Measurements from ENCODE around the gene TEPSIN.

The TEPSIN gene

DNA sequence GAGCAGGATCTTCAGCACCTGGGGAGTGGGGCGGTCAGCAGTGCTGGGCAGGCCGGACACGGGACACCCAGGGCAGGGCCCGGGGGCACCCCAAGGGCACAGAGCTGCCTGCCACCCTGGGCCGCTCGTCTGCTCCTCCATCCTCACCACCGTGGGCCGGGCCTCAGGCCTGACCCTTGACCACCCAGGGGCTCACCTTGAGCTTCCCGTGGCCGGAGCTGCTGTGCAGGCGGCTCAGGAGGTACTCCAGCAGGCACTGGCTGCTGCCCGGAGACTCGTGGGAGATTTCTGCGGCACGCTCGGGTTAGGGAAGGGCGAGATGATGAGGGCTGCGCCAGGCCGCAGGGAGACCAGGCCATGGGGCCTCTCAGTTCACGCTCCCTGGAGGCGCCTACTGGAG lies 2.1 kb downstream of the TEPSIN start:
- Histone ChIP-seq H3K27ac (ENCODE audit: insufficient read depth, low read length, poor library complexity, severe bottlenecking) (no peak overlapping the region), H3K36me3 (ENCODE audit: control insufficient read depth, insufficient read depth, low read length) (peaks cover 23% of the 10 kb centered on the region), H3K9me3 (ENCODE audit: control insufficient read depth, low read length) (no peaks in the 10 kb centered on the region), H3K27me3 (replicated peaks; ENCODE audit: control insufficient read depth, insufficient read depth, low read length, poor library complexity, severe bottlenecking) (no peaks in the 10 kb centered on the region), H3K4me1 (ENCODE audit: control insufficient read depth, insufficient read depth, low read length, poor library complexity, severe bottlenecking) (peaks cover 34% of the 10 kb centered on the region), H3K4me3 (ENCODE audit: insufficient read depth, low read depth, low read length, poor library complexity, severe bottlenecking) (no peak overlapping the region)
- no peak for DNase-seq

DNA sequence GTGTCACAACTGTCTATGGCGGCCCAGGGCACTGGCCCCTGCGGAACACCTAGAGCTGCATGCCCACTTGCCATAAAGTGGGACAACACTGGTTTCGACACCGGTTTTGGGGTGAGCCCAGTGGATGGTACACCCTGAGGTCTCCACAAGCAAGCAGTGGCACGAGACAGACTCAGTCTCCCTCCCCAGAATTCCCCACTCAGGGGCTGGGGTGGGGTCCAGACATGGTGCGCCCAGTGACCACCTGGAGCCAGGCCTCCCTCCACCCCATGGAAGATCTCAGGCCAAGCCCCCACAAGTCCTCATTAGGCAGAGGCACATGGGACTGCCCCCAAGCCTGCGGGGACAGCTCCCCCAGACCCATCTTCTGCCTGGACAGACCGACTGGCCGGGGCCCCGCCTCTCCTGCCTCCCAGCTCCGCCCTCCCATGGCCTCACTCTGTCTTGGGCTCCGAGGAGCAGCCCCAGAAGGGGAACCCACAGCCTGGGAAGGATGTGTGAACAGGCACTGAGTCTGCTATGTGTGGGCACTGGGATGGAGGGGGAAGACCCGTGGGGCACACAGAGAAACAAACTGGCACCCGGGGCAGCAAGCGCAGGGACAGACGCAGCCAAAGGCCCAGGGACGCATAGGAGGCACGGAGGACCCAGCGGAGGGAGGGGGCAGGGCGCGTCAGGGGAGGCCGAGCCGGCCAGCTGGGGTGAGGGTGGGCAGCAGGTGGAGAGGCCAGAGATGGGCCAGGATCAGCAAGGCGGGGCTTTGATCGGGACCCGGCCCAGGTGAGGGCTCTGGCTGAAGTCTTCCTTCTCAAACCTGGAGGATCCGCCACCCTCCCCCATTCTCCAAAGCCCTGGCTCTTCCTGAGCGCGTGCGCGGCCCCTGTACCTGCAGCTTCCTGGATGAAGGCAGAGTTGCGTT lies 2.8 kb downstream of the TEPSIN start:
- Histone ChIP-seq H3K4me1 (ENCODE audit: control insufficient read depth, insufficient read depth, low read length, poor library complexity, severe bottlenecking) (peaks cover 32% of the 10 kb centered on the region), H3K4me3 (ENCODE audit: insufficient read depth, low read depth, low read length, poor library complexity, severe bottlenecking) (no peak overlapping the region), H3K27me3 (replicated peaks; ENCODE audit: control insufficient read depth, insufficient read depth, low read length, poor library complexity, severe bottlenecking) (no peaks in the 10 kb centered on the region), H3K9me3 (ENCODE audit: control insufficient read depth, low read length) (no peaks in the 10 kb centered on the region), H3K36me3 (ENCODE audit: control insufficient read depth, insufficient read depth, low read length) (peaks cover 29% of the 10 kb centered on the region), H3K27ac (ENCODE audit: insufficient read depth, low read length, poor library complexity, severe bottlenecking) (no peak overlapping the region)
- no peak for DNase-seq

DNA sequence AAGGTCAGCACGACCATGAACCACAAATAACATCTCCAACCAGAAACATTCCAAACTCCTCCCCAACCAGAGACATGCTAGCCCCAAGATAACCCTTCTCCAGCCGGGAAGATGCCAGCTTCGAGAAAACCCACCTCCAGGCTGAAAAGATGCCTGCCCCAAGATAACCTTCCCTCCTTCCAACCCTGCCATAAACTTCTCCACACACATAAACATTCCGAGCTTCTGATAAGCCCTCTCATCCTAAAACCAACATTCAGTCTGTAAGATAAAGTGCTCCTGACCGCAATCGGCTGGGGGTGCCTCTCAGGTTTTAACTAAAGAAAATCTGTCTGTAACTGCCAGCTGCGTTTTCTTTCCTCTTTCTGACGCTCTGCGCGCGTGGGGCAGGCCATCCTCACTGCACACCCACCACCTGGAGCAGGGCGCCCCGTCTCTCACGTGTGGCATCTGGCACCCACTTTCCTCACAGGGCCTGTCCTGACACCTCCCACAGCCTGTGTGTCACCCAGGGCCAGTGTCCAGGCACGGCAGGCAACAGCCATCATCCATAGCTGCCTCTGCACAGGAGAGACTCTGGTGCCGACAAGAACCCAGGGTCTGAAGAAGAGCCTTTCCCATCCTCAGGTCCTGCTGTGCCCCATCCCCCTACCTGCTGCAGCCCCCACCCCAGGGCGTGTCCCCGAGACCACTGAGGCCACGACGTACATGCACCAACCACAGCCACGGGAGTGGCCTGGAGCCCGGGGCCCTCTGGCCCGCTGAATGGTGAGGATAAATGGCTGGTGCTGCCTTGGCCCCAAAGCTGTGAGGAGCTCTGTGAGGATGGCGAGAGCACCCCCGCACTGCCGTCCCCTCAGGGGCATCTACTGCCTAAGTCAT lies 3.7 kb downstream of the TEPSIN start:
- Histone ChIP-seq H3K4me1 (ENCODE audit: control insufficient read depth, insufficient read depth, low read length, poor library complexity, severe bottlenecking) (peaks cover 30% of the 10 kb centered on the region), H3K27me3 (replicated peaks; ENCODE audit: control insufficient read depth, insufficient read depth, low read length, poor library complexity, severe bottlenecking) (no peaks in the 10 kb centered on the region), H3K4me3 (ENCODE audit: insufficient read depth, low read depth, low read length, poor library complexity, severe bottlenecking) (no peak overlapping the region), H3K27ac (ENCODE audit: insufficient read depth, low read length, poor library complexity, severe bottlenecking) (no peak overlapping the region), H3K9me3 (ENCODE audit: control insufficient read depth, low read length) (no peaks in the 10 kb centered on the region), H3K36me3 (ENCODE audit: control insufficient read depth, insufficient read depth, low read length) (peaks cover 38% of the 10 kb centered on the region)
- DNase-seq, result no peak

DNA sequence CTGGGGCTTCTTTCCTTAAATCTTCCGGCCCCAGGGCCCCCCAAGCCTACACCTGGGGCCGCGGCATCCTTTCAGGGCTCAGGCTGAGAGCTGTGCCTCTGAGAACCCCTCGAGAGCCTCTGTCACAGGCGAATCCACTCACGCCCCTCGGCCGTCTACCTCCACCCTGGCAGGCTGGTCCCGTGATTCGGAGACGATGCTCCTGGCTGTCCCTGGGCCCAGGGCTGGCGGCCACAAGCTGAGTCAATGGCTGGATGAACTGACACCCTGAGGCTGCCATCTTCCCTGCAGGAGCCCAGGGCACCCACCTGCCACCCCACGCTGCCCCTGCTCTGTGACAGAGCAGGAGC lies 4.4 kb downstream of the TEPSIN start:
- Histone ChIP-seq H3K36me3 (ENCODE audit: control insufficient read depth, insufficient read depth, low read length) (peaks cover 45% of the 10 kb centered on the region), H3K27ac (ENCODE audit: insufficient read depth, low read length, poor library complexity, severe bottlenecking) (no peak overlapping the region), H3K4me1 (ENCODE audit: control insufficient read depth, insufficient read depth, low read length, poor library complexity, severe bottlenecking) (peaks cover 24% of the 10 kb centered on the region), H3K4me3 (ENCODE audit: insufficient read depth, low read depth, low read length, poor library complexity, severe bottlenecking) (no peak overlapping the region), H3K9me3 (ENCODE audit: control insufficient read depth, low read length) (no peaks in the 10 kb centered on the region), H3K27me3 (replicated peaks; ENCODE audit: control insufficient read depth, insufficient read depth, low read length, poor library complexity, severe bottlenecking) (no peaks in the 10 kb centered on the region)
- DNase-seq, result no peak

GRCh38 chr17:81233811-81234505 lies 4.9 kb downstream of the TEPSIN start:
- Histone ChIP-seq H3K27me3 (replicated peaks; ENCODE audit: control insufficient read depth, insufficient read depth, low read length, poor library complexity, severe bottlenecking) (no peaks in the 10 kb centered on the region), H3K27ac (ENCODE audit: insufficient read depth, low read length, poor library complexity, severe bottlenecking) (no peak overlapping the region), H3K4me3 (ENCODE audit: insufficient read depth, low read depth, low read length, poor library complexity, severe bottlenecking) (no peak overlapping the region), H3K36me3 (ENCODE audit: control insufficient read depth, insufficient read depth, low read length) (peaks cover 48% of the 10 kb centered on the region), H3K4me1 (ENCODE audit: control insufficient read depth, insufficient read depth, low read length, poor library complexity, severe bottlenecking) (peaks cover 24% of the 10 kb centered on the region), H3K9me3 (ENCODE audit: control insufficient read depth, low read length) (no peaks in the 10 kb centered on the region)
- DNase-seq, result no peak

GRCh38 chr17:81233316-81233715 lies 5.5 kb downstream of the TEPSIN start:
- Histone ChIP-seq H3K36me3 (ENCODE audit: control insufficient read depth, insufficient read depth, low read length) (peaks cover 51% of the 10 kb centered on the region), H3K4me3 (ENCODE audit: insufficient read depth, low read depth, low read length, poor library complexity, severe bottlenecking) (no peak overlapping the region), H3K27me3 (replicated peaks; ENCODE audit: control insufficient read depth, insufficient read depth, low read length, poor library complexity, severe bottlenecking) (no peaks in the 10 kb centered on the region), H3K4me1 (ENCODE audit: control insufficient read depth, insufficient read depth, low read length, poor library complexity, severe bottlenecking) (peaks cover 22% of the 10 kb centered on the region), H3K9me3 (ENCODE audit: control insufficient read depth, low read length) (no peaks in the 10 kb centered on the region), H3K27ac (ENCODE audit: insufficient read depth, low read length, poor library complexity, severe bottlenecking) (no peak overlapping the region)
- no peak for DNase-seq

GRCh38 chr17:81232616-81233241 lies 6.1 kb downstream of the TEPSIN start:
- Histone ChIP-seq H3K36me3 (ENCODE audit: control insufficient read depth, insufficient read depth, low read length) (peaks cover 53% of the 10 kb centered on the region), H3K4me1 (ENCODE audit: control insufficient read depth, insufficient read depth, low read length, poor library complexity, severe bottlenecking) (peaks cover 16% of the 10 kb centered on the region), H3K4me3 (ENCODE audit: insufficient read depth, low read depth, low read length, poor library complexity, severe bottlenecking) (no peak overlapping the region), H3K27me3 (replicated peaks; ENCODE audit: control insufficient read depth, insufficient read depth, low read length, poor library complexity, severe bottlenecking) (no peaks in the 10 kb centered on the region), H3K27ac (ENCODE audit: insufficient read depth, low read length, poor library complexity, severe bottlenecking) (no peak overlapping the region), H3K9me3 (ENCODE audit: control insufficient read depth, low read length) (no peaks in the 10 kb centered on the region)
- DNase-seq, result no peak

- Histone ChIP-seq H3K9me3 (ENCODE audit: control insufficient read depth, low read length) (no peaks in the 10 kb centered on the region), H3K27me3 (replicated peaks; ENCODE audit: control insufficient read depth, insufficient read depth, low read length, poor library complexity, severe bottlenecking) (no peaks in the 10 kb centered on the region), H3K4me1 (ENCODE audit: control insufficient read depth, insufficient read depth, low read length, poor library complexity, severe bottlenecking) (peaks cover 9% of the 10 kb centered on the region), H3K4me3 (ENCODE audit: insufficient read depth, low read depth, low read length, poor library complexity, severe bottlenecking) (no peak overlapping the region), H3K27ac (ENCODE audit: insufficient read depth, low read length, poor library complexity, severe bottlenecking) (no peak overlapping the region), H3K36me3 (ENCODE audit: control insufficient read depth, insufficient read depth, low read length) (peaks cover 53% of the 10 kb centered on the region)
- DNase-seq, result no peak
Measured at GRCh38 chr17:81231766-81232581, 6.9 kb downstream of the TEPSIN start.

GRCh38 chr17:81231121-81231645 lies 7.7 kb downstream of the TEPSIN start:
- H3K36me3 ChIP-seq (ENCODE audit: control insufficient read depth, insufficient read depth, low read length), result peaks cover 53% of the 10 kb centered on the region
- H3K9me3 ChIP-seq (ENCODE audit: control insufficient read depth, low read length), result no peaks in the 10 kb centered on the region
- no peak overlapping the region for H3K4me3 ChIP-seq (ENCODE audit: insufficient read depth, low read depth, low read length, poor library complexity, severe bottlenecking)
- no peaks in the 10 kb centered on the region for H3K27me3 ChIP-seq (replicated peaks; ENCODE audit: control insufficient read depth, insufficient read depth, low read length, poor library complexity, severe bottlenecking)
- no peak overlapping the region for H3K27ac ChIP-seq (ENCODE audit: insufficient read depth, low read length, poor library complexity, severe bottlenecking)
- peaks cover 2% of the 10 kb centered on the region for H3K4me1 ChIP-seq (ENCODE audit: control insufficient read depth, insufficient read depth, low read length, poor library complexity, severe bottlenecking)
- no peak for DNase-seq
